Activated T-cell treated with anti-CD3 and anti-CD28 coated beads, Interleukin-2, amount 50 U/mL, for 48 hours (primary cell): ENCODE results near the gene STRA8.
"Not testable (repeated sequence)": the region's sequence is repeated elsewhere in the genome, so short reads cannot be mapped to it uniquely, and the experiment has no call there.

Experiments
- DNase-seq, 2 experiments: peaks; one replicate each; pipeline ENCODE4 v3.0.0-alpha.2; 2020

The STRA8 gene

GRCh38 chr7:135205850-135206249 lies 27.8 kb upstream of the STRA8 start:
- DNase-seq, result peak in 1 of 2 experiments; percentile 6

DNA sequence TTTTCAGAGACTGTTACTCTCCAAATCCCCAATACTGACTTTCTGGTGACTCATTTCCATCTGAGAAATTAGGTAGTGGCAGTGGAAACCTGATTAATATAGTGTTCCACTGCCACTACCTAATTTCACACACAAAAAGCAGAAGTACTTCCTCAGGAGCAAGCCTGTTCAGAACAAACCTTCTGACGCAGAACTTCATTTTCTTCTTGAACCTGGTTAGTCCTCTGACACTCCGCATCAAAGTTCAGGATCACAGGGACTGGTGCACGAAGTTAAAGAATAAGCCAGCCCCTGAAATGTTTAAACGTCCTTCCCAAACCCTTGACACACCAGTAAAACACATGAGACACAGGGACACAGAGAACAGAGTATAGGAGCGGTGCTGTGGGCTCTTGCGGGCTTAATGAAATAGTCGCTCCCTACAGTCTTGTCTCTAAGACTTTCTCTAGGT lies 26.7 kb upstream of the STRA8 start:
- peak in 1 of 2 experiments; percentile 18 for DNase-seq

- peak in 1 of 2 experiments; percentile 15 for DNase-seq
Measured at GRCh38 chr7:135207406-135208101, 26.1 kb upstream of the STRA8 start.

DNA sequence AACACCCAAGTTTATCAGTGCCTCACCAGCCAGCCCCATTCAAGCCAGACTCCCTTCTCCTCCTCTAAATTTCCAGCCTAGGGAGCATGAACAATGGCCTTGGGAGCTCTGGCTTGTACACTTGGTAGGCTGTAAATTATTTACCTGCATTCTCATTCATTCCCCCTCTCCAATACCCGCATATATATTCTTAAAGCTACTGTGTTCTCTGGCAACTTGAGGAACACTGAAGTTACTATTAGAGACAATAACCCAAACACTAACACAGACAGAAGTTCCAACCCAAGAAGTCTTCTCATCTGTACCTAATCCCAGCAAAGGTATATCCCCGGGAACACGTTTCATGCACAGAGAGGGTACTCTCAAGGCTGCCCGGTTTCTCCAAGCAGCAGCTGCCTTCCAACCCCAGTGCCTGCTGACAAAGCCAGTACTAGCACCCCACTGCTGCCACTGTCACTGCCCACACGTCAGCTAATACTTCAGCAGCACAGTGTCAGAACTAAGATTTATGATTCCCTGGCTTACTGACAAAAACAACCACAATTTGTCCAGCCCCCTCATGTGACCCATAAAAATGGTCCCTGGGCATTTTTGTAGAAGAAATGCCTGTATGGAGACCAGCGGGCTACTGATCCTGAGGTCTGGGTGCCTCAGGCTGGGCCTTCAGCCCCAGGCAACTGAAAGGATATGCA lies 25.4 kb upstream of the STRA8 start:
- DNase-seq, result peak in 1 of 2 experiments; percentile 15

DNA sequence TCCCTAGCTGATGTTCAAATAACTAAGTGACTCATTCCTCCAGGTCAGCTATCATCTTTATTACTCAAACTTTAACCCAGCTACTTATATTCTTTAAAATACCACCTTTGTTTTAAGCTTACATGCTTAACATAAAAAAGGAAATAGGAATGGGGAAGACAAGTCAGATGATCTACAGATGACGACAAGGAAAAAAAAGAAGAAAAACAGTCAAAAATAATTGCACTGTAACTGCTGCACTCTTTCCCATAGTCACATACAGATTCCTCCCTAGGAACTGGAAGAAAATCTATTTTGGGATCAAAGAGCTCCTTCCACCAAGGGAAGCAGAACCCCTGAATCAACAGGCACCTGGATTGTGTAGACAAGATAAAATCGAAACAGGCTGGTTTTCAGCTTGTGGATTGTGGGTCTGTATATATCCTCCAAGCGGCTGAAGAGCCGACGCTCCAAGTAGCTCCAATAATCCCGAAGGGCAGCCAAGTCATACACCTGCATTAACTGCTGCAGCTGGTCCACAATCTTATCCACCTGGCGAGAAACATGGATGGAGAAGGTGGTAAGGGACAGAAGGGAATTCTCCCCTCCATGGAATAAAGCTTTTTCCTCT lies 24.3 kb upstream of the STRA8 start:
- peak in 1 of 2 experiments; percentile 5 for DNase-seq

DNA sequence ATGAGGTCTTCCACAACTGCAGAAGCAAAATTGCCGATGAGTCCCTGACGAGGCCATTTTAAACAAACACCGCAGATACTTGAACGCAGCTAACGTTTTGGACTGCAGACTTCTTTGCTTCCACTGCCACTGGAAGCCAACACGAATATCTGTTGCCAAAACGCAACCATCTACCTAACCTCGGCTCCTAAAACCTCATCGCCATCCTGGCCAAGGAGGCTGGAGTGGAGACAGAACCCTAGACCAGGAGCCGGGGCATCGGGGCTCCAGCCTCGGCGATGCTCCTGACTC lies 22.8 kb upstream of the STRA8 start:
- DNase-seq, result no peak

GRCh38 chr7:135211179-135211945 lies 22.3 kb upstream of the STRA8 start, which contains the start of gene WDR91:
Gene WDR91, minus strand, starts transcription at chr7:135211526. Its CDS starts 24 bp downstream, at chr7:135211502.
- DNase-seq, result peak; percentile 97 to 98

- not testable (repeated sequence) for DNase-seq
Measured at GRCh38 chr7:135211946-135212685, 21.5 kb upstream of the STRA8 start.

DNA sequence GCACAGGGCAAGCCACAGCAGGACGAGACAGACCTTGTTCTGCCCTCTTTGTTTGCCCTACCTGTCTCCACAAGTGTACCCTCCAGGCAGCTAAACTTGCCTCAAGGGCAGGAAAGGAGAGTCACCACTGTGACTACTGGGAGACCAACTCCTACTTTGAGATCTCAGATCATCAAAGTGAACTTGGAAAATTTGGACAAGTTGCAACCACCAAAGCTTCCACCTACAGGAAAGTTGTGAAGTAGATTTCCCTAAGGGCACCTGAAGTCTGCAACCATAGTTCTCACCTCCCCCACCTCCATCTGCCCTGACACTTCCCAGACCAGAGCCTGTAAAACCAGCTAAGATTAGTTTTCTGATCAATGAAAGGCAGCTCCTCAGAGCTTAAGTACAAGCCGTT lies 19.8 kb upstream of the STRA8 start:
- peak in 1 of 2 experiments; percentile 7 for DNase-seq

- no peak for DNase-seq
Measured at GRCh38 chr7:135215180-135215579, 18.5 kb upstream of the STRA8 start.

- DNase-seq, result no peak
Measured at GRCh38 chr7:135215698-135216097, 17.9 kb upstream of the STRA8 start.

DNA sequence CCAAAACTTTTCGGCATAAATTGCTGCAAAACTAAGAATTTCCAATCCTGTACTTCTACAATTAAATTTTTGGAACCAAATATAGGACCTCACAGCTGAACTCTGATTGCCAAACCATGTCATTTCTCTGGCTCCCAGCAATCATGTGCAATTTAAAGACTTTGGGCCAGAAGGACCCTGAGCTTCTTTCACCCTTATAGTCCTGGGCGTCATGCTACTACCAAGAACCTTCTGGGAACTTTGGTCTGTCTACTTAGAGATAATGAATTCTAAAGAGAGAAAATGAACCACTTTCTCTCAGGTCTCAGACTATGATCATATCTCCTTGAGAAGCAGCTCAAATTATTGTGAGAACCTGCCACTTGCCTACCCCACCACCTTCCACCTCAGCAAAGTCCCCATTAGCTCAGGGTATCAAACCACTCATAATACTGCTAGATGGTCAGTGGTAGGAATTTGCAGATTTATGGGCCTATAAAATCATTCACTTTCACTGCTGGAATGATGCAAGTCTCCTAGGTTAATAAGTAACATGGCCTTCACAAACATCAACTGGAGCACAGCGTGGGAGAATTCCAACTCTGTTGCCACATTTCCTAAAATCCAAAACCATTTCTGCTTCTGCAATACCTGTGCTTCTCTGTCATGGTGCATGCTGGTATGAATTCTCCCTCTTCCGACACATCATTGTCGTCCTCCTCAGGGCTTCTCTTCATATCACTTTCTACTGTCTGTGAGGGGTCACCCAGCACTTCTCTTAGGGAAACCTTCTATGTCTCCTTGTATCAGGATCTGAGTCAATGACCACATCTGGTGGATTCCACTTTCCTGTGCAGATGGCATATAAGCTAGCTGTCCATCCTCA lies 15.8 kb upstream of the STRA8 start:
- DNase-seq, result peak in 1 of 2 experiments; percentile 9

- DNase-seq, result no peak
Measured at GRCh38 chr7:135224027-135224426, 9.6 kb upstream of the STRA8 start.

- peak; percentile 1 to 8 for DNase-seq
Measured at GRCh38 chr7:135231686-135232085, 2.0 kb upstream of the STRA8 start.

DNA sequence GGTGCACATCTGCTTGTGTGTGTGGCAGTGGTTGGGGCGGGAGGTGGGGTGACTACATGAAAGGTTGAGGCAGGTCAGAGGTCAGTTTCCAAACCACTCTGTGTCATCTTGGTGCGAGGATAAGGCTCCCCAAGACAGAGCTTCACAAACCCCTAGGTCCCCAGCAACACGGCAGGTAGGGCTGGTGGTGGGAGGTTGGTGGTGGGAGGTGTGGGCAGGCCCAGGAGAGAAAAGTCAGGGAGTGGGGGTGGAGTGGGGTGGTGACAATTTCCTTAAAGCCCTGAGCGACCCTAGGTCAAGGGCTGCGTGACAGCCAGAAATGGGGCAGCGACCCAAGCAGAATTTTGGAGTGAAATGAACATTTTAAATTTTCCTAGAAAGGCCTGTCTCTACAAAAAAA lies 1.6 kb upstream of the STRA8 start:
- DNase-seq, result peak; percentile 2 to 9

- DNase-seq, result peak; percentile 20 to 23
Measured at GRCh38 chr7:135232720-135233119, 918 bp upstream of the STRA8 start.

DNA sequence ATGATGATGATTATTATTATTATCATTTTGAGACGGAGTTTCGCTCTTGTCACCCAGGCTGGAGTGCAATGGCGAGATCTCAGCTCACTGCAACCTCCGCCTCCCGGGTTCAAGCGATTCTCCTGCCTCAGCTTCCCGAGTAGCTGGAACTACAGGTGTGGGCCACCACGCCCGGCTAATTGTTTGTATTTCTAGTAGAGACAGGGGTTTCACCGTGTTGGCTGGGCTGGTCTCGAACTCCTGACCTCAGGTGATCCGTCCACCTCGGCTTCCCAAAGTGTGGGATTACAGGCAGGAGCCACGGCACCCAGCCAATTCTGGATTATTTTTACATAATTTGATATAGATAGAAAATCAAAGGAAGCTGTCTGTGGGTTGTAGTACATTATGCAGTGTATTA lies 457 bp downstream of the STRA8 start:
- DNase-seq, result not testable (repeated sequence)

GRCh38 chr7:135234727-135235126 lies 1.1 kb downstream of the STRA8 start:
- no peak for DNase-seq

DNA sequence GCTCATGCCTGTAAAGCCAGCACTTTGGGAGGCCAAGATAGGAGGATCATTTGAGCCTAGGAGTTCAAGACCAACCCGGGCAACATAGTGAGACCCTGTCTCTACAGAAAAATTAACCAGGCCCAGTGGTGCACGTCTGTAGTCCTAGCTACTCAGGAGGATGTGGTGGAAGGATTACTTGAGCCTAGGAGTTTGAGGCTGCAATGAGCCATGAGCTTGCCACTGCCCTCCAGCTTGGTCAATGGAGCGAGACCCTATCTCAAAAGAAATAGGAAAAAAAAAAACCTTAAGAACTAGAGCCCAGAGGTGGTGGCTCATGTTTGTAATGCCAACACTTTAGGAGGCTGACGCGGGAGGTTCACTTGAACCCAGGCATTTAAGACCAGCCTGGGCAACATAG lies 2.2 kb downstream of the STRA8 start:
- no peak for DNase-seq

DNA sequence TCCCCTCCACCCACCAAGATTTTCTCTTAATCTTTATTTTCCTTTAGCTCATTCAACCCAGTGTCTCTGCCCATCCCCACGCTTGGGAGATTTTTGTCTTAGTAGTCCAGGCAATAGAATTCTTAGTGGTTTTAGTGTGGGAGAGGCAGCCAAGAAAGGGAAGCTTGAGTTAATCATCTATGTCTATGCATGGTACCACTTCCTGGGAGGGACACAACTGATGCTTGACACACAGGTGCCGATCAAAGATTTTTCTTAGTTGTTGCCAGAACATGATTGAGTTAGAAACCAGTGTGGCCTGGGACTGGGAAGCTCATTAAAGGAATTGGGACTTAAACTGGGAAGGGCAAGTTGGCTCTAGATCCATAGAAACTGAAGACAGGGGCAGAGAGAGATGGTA lies 3.1 kb downstream of the STRA8 start:
- DNase-seq, result peak; percentile 7 to 13

- peak; percentile 41 to 46 for DNase-seq
Measured at GRCh38 chr7:135238112-135238744, 4.6 kb downstream of the STRA8 start.
